ENCODE results near the gene RPP25L. TPM values are rescaled to one million over a fixed set of nuclear protein-coding genes. Genes with fewer than 3 reads are reported as not detected.

The RPP25L gene
- total RNA-seq, 1 experiment from 2014 or later, result 24.5 TPM

- TF ChIP-seq FOXP4 (CRISPR knock-in tag; IDR thresholded peaks at IDR 0.05) (no peak), CTCF (IDR thresholded peaks at IDR 0.05) (no peak), ZSCAN18 (CRISPR knock-in tag; IDR thresholded peaks at IDR 0.05) (no peak), ETV6 (CRISPR knock-in tag; IDR thresholded peaks at IDR 0.05) (no peak), ZNF232 (CRISPR knock-in tag; IDR thresholded peaks at IDR 0.05) (no peak), GABPB1 (CRISPR knock-in tag; IDR thresholded peaks at IDR 0.05) (no peak)
These were observed 45.1 kb upstream of the RPP25L start (continued) for GRCh38 chr9:34656992-34657391.

GRCh38 chr9:34655394-34655793, 43.5 kb upstream of the RPP25L start:
- TF ChIP-seq HMGXB4 (CRISPR knock-in tag; IDR thresholded peaks at IDR 0.05) (no peak), NFYB (CRISPR knock-in tag; conservative IDR thresholded peaks at IDR 0.05; ENCODE audit: low read depth) (no peak), SMAD4 (CRISPR knock-in tag; IDR thresholded peaks at IDR 0.05) (no peak), TP53 (CRISPR knock-in tag; IDR thresholded peaks at IDR 0.05) (no peak), ZMAT4 (CRISPR knock-in tag; IDR thresholded peaks at IDR 0.05) (no peak), JAZF1 (CRISPR knock-in tag; IDR thresholded peaks at IDR 0.05) (no peak), ZNF121 (CRISPR knock-in tag; IDR thresholded peaks at IDR 0.05) (no peak), ZBTB43 (CRISPR knock-in tag; IDR thresholded peaks at IDR 0.05) (no peak), AR (CRISPR knock-in tag; IDR thresholded peaks at IDR 0.05) (no peak), MLX (CRISPR knock-in tag; IDR thresholded peaks at IDR 0.05) (no peak)
- ChIA-PET POLR2A (no interaction called here), CTCF (interaction anchor here (0.7 to 2.6 kb wide), 5 partner anchors 9 to 46 kb away, joined by 3 to 12 read pairs (median 7); partner anchors contain the start of gene GALT)
- no peak for ATAC-seq
- H3K4me1 Mint-ChIP-seq, result peaks cover 29% of the 10 kb centered on the region
- H3K4me3 Mint-ChIP-seq, result no peak overlapping the region
- H3K36me3 Mint-ChIP-seq, result no peaks in the 10 kb centered on the region
- no peaks in the 10 kb centered on the region; the same call in 1 of the 2 replicates for H3K27me3 Mint-ChIP-seq (ENCODE audit: low read depth)
- no peak for DNase-seq (ENCODE audit: low spot score)
- no peak overlapping the region for H3K27ac Mint-ChIP-seq
- no peaks in the 10 kb centered on the region for H3K9me3 Mint-ChIP-seq
